ENCODE results near the gene XBP1. TPM values are rescaled to one million over a fixed set of nuclear protein-coding genes. Genes with fewer than 3 reads are reported as not detected.
A peak's percentile ranks its signal among the peaks of the same experiment; 100 is the strongest.

The XBP1 gene
- total and polyA plus RNA-seq, 2 of the 13 experiments (the other 11 are each of a cell fraction or from before 2014, with no cell fraction given): 416 to 427 TPM

GRCh38 chr22:28810821-28811491 is 10.6 kb upstream of the XBP1 start (continued):
- TF ChIP-seq, protein P1, sequence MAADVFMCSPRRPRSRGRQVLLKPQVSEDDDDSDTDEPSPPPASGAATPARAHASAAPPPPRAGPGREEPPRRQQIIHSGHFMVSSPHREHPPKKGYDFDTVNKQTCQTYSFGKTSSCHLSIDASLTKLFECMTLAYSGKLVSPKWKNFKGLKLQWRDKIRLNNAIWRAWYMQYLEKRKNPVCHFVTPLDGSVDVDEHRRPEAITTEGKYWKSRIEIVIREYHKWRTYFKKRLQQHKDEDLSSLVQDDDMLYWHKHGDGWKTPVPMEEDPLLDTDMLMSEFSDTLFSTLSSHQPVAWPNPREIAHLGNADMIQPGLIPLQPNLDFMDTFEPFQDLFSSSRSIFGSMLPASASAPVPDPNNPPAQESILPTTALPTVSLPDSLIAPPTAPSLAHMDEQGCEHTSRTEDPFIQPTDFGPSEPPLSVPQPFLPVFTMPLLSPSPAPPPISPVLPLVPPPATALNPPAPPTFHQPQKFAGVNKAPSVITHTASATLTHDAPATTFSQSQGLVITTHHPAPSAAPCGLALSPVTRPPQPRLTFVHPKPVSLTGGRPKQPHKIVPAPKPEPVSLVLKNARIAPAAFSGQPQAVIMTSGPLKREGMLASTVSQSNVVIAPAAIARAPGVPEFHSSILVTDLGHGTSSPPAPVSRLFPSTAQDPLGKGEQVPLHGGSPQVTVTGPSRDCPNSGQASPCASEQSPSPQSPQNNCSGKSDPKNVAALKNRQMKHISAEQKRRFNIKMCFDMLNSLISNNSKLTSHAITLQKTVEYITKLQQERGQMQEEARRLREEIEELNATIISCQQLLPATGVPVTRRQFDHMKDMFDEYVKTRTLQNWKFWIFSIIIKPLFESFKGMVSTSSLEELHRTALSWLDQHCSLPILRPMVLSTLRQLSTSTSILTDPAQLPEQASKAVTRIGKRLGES (CRISPR knock-in tag; IDR thresholded peaks at IDR 0.05; ENCODE audit: borderline replicate concordance): 0 out of 2 replicates have a peak, but pooled peaks have one; percentile 4
- TF ChIP-seq THYN1 (CRISPR knock-in tag; IDR thresholded peaks at IDR 0.05; ENCODE audit: borderline replicate concordance, low read depth) (no peak), CREM (IDR thresholded peaks at IDR 0.05) (peak; percentile 67; the same call in 1 of the 2 replicates), CREM (CRISPR knock-in tag; IDR thresholded peaks at IDR 0.05) (no peak), HNRNPL (IDR thresholded peaks at IDR 0.05; ENCODE audit: low read depth, low read length) (peak; percentile 17; the same call in 1 of the 2 replicates), POLR2AphosphoS5 (IDR thresholded peaks at IDR 0.05; ENCODE audit: low read depth, low read length) (0 out of 2 replicates have a peak, but pooled peaks have one; percentile 31), ZSCAN29 (CRISPR knock-in tag; conservative IDR thresholded peaks at IDR 0.05) (peak; percentile 39; the same call in 1 of the 2 replicates), POLR2G (IDR thresholded peaks at IDR 0.05; ENCODE audit: low read depth, low read length) (peak; percentile 48), KLF11 (CRISPR knock-in tag; IDR thresholded peaks at IDR 0.05) (0 out of 2 replicates have a peak, but pooled peaks have one; percentile 33), MED1 (CRISPR knock-in tag; IDR thresholded peaks at IDR 0.05) (peak; percentile 94), HCFC1 (IDR thresholded peaks at IDR 0.05; ENCODE audit: low read depth, low read length) (no peak), ZNF138 (CRISPR knock-in tag; IDR thresholded peaks at IDR 0.05; ENCODE audit: low read depth) (no peak), ZNF329 (CRISPR knock-in tag; IDR thresholded peaks at IDR 0.05; ENCODE audit: low read depth) (no peak), REL (CRISPR knock-in tag; conservative IDR thresholded peaks at IDR 0.05) (no peak), NFAT5 (CRISPR knock-in tag; IDR thresholded peaks at IDR 0.05) (no peak), EED (CRISPR knock-in tag; IDR thresholded peaks at IDR 0.05) (no peak), MYC (CRISPR knock-in tag; IDR thresholded peaks at IDR 0.05; ENCODE audit: borderline replicate concordance) (peak; percentile 20; the same call in 1 of the 2 replicates), ZNF382 (CRISPR knock-in tag; IDR thresholded peaks at IDR 0.05; ENCODE audit: borderline replicate concordance) (no peak)
- TF ChIP-seq, protein P2, sequence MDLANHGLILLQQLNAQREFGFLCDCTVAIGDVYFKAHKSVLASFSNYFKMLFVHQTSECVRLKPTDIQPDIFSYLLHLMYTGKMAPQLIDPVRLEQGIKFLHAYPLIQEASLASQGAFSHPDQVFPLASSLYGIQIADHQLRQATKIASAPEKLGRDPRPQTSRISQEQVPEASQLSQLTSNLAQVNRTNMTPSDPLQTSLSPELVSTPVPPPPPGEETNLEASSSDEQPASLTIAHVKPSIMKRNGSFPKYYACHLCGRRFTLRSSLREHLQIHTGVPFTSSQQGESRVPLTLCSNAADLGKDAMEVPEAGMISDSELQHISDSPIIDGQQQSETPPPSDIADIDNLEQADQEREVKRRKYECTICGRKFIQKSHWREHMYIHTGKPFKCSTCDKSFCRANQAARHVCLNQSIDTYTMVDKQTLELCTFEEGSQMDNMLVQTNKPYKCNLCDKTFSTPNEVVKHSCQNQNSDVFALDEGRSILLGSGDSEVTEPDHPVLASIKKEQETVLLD (CRISPR knock-in tag; IDR thresholded peaks at IDR 0.05; ENCODE audit: low read depth): no peak
- TF ChIP-seq, protein P3, sequence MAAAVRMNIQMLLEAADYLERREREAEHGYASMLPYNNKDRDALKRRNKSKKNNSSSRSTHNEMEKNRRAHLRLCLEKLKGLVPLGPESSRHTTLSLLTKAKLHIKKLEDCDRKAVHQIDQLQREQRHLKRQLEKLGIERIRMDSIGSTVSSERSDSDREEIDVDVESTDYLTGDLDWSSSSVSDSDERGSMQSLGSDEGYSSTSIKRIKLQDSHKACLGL (CRISPR knock-in tag; IDR thresholded peaks at IDR 0.05): no peak

All from HepG2 (cell line).